Neural crest cell (in vitro differentiated cells): ENCODE data around the gene ATG9B. TPM values are rescaled to one million over a fixed set of nuclear protein-coding genes. Genes with fewer than 3 reads are reported as not detected.
A peak's percentile ranks its signal among the peaks of the same experiment; 100 is the strongest.

Experiments used
- DNase-seq: peaks from one replicate; pipeline ENCODE4 v3.0.0; 2021; ENCODE audit warnings: low read depth, mixed read lengths, low spot score
- H3K27ac Mint-ChIP-seq: one replicate; pipeline ENCODE4 v1.8.0; 2021; ENCODE audit warnings: mild to moderate bottlenecking, mixed read lengths; ENCODE audit not compliant: unreplicated experiment
- H3K27me3 Mint-ChIP-seq: 2 replicates; pipeline ENCODE4 v1.8.0; 2021; ENCODE audit warnings: low read depth, mild to moderate bottlenecking, mixed read lengths
- H3K36me3 Mint-ChIP-seq: 2 replicates; pipeline ENCODE4 v1.8.0; 2021; ENCODE audit warnings: low read depth, mild to moderate bottlenecking, mixed read lengths
- H3K4me1 Mint-ChIP-seq: 2 replicates; pipeline ENCODE4 v1.8.0; 2021; ENCODE audit warnings: mixed read lengths
- H3K4me3 Mint-ChIP-seq: one replicate; pipeline ENCODE4 v1.8.0; 2021; ENCODE audit warnings: mild to moderate bottlenecking, mixed read lengths
- H3K9me3 Mint-ChIP-seq: 2 replicates; pipeline ENCODE4 v1.8.0; 2021; ENCODE audit warnings: mixed read lengths
- total RNA-seq: library from RNA; stranded (reverse); gene quantifications from 2 replicates; pipeline ENCODE4 v1.2.1, GENCODE V29; 2021
- TF ChIP-seq, protein P1 (sequence below): fragments of 200-600 bp; sonication (generic); conservative IDR thresholded peaks from 2 replicates; pipeline ENCODE4 v1.5.0; 2021; ENCODE audit warnings: antibody characterized with exemption, mild to moderate bottlenecking

The ATG9B gene
- total RNA-seq, 1 donor from 2014 or later = 8.0 TPM

DNA sequence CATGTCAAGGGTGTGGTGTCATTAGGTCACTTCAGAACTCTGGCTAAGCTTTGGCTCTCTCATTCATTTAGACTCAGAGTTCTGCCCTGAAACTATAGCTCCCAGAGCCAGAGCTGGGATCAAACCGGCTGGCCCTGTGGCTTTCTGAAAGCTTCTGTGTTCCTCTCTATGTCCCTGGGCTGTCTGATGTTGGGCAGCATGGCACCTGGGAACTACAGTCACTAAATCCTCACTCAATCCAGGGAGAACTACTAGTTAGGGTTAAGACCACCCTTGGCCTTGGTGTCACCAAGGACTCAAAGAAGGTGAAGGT is 13.2 kb downstream of the ATG9B start:
- Mint-ChIP-seq H3K4me1 (peaks cover 47% of the 10 kb centered on the region), H3K27ac (peak overlapping the region; percentile 83), H3K9me3 (no peaks in the 10 kb centered on the region), H3K4me3 (peak overlapping the region; percentile 41), H3K27me3 (peaks cover 6% of the 10 kb centered on the region), H3K36me3 (no peaks in the 10 kb centered on the region)
- no peak for DNase-seq
- TF ChIP-seq, protein P1, sequence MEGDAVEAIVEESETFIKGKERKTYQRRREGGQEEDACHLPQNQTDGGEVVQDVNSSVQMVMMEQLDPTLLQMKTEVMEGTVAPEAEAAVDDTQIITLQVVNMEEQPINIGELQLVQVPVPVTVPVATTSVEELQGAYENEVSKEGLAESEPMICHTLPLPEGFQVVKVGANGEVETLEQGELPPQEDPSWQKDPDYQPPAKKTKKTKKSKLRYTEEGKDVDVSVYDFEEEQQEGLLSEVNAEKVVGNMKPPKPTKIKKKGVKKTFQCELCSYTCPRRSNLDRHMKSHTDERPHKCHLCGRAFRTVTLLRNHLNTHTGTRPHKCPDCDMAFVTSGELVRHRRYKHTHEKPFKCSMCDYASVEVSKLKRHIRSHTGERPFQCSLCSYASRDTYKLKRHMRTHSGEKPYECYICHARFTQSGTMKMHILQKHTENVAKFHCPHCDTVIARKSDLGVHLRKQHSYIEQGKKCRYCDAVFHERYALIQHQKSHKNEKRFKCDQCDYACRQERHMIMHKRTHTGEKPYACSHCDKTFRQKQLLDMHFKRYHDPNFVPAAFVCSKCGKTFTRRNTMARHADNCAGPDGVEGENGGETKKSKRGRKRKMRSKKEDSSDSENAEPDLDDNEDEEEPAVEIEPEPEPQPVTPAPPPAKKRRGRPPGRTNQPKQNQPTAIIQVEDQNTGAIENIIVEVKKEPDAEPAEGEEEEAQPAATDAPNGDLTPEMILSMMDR = no peak

DNA sequence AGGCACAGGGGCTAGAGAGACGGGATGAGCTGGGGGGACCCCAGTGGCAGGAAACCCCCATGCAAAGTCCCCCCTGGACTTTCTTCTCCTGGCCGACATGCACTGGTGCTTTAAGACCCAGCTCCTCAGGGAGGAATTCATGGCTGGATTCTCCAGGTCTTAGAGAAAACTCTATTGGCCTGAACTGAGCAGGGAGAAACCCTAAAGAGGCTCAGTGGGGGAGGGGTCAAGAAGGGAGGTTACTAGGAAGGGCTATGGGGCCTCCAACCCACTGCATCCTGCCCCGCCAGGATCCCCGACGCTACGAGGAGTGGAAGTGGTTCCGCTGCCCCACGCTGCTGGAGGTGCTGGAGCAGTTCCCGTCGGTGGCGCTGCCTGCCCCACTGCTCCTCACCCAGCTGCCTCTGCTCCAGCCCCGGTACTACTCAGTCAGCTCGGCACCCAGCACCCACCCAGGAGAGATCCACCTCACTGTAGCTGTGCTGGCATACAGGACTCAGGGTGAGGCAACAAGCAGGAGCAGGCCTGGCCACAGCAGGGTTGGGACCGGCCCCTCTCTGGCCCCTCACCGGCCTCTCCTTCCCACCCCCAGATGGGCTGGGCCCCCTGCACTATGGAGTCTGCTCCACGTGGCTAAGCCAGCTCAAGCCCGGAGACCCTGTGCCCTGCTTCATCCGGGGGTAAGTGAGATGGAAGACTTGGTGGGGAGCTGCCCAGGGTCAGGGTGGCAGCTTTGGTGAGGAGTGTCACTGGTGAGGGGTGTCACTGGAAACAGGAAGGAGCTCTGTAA is 13.8 kb downstream of the ATG9B start:
- no peaks in the 10 kb centered on the region for H3K36me3 Mint-ChIP-seq
- TF ChIP-seq, protein P1 = no peak
- H3K9me3 Mint-ChIP-seq = no peaks in the 10 kb centered on the region
- H3K4me3 Mint-ChIP-seq = peak overlapping the region; percentile 82
- peak overlapping the region; percentile 83 for H3K27ac Mint-ChIP-seq
- peaks cover 47% of the 10 kb centered on the region for H3K4me1 Mint-ChIP-seq
- H3K27me3 Mint-ChIP-seq = peaks cover 6% of the 10 kb centered on the region
- DNase-seq = no peak

DNA sequence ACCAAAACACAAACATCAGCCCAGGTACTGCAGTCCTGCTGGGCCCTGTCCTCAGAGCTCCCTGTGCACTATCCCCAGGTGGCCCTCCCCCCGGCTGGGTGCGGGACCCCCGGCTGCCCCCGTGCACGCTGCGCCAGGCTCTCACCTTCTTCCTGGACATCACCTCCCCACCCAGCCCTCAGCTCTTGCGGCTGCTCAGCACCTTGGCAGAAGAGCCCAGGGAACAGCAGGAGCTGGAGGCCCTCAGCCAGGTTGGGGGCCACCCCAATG is 14.3 kb downstream of the ATG9B start:
- no peak for DNase-seq
- H3K4me3 Mint-ChIP-seq = no peak overlapping the region
- H3K36me3 Mint-ChIP-seq = no peaks in the 10 kb centered on the region
- peaks cover 42% of the 10 kb centered on the region for H3K4me1 Mint-ChIP-seq
- TF ChIP-seq, protein P1 = no peak
- peaks cover 6% of the 10 kb centered on the region for H3K27me3 Mint-ChIP-seq
- no peaks in the 10 kb centered on the region for H3K9me3 Mint-ChIP-seq
- H3K27ac Mint-ChIP-seq = no peak overlapping the region

DNA sequence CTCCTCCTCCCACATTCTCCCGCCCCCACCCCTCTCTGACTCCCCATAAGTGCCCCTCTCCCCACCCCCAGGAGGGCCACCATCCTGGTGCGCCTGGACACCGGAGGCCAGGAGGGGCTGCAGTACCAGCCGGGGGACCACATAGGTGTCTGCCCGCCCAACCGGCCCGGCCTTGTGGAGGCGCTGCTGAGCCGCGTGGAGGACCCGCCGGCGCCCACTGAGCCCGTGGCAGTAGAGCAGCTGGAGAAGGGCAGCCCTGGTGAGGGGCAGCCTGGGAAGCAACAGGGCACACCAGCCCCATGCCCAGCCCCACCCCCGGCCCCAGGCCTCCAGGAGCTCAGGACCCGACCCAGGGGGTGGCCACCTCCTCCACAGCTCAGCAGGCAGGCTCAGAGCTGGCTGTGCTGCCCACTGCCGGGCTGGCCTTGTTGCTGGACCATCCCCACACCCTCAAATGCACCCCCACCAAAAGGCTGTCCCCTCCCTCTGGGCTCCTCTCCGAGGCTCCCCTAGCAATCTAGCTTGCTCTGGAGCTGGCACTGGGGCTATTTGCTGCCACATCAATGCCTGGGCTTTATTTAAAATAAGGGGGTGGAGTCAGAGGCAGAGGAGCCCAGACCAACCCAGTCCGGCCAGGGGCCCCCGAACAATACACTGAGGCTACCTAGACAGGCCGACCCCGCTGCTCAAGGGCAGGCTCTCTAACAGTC is 14.8 kb downstream of the ATG9B start:
- DNase-seq = no peak
- TF ChIP-seq, protein P1 = no peak

DNA sequence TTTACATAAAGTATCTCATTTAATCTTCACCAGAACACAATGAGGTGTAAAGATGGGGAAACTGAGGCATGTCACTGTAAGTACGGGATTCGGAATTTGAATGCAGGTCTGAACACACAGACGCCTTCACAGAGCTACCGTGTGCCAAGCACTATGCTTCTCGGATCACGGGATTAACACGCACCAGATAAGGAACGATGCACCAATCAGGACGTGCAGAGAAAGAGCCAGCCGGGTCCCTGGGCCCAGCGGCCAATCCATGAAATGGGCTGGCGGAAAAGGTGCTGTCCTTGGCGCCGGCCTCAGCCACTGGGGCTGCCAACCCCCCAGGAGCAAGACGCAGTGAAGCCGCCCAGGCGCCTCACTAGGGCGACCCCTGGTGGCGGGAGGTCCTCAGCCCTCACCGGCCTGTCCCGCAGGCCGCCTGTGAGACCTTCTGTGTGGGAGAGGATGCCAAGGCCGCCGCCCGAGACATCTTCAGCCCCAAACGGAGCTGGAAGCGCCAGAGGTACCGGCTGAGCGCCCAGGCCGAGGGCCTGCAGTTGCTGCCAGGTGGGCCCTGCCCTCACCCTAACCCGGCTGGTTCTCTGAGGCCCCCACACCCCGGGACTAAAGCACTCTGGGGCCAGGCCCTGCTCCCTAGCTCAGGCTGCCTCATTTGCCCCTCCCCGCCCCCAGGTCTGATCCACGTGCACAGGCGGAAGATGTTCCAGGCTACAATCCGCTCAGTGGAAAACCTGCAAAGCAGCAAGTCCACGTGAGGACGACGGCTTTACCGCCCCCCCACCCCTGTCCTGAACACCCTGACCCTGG is 15.6 kb downstream of the ATG9B start:
- peak overlapping the region; percentile 61 for H3K4me3 Mint-ChIP-seq
- no peak for DNase-seq
- peaks cover 6% of the 10 kb centered on the region for H3K27me3 Mint-ChIP-seq
- TF ChIP-seq, protein P1 = peak; percentile 72
- no peaks in the 10 kb centered on the region for H3K36me3 Mint-ChIP-seq
- H3K4me1 Mint-ChIP-seq = peaks cover 37% of the 10 kb centered on the region
- no peaks in the 10 kb centered on the region for H3K9me3 Mint-ChIP-seq
- no peak overlapping the region for H3K27ac Mint-ChIP-seq

More for the DNA sequence above, 14.8 kb downstream of the ATG9B start:
- H3K27me3 Mint-ChIP-seq = peaks cover 6% of the 10 kb centered on the region
- H3K4me1 Mint-ChIP-seq = peaks cover 42% of the 10 kb centered on the region
- H3K4me3 Mint-ChIP-seq = no peak overlapping the region
- H3K9me3 Mint-ChIP-seq = no peaks in the 10 kb centered on the region
- no peak overlapping the region for H3K27ac Mint-ChIP-seq
- H3K36me3 Mint-ChIP-seq = no peaks in the 10 kb centered on the region
